Right atrium auricular region (tissue), 2 donors: ENCODE measurements around the gene TMEM154. TPM values are rescaled to one million over a fixed set of nuclear protein-coding genes. Genes with fewer than 3 reads are reported as not detected.

ENCODE experiments used
- DNase-seq: peaks from one replicate; pipeline ENCODE4 v3.0.0-alpha.2; 2019; ENCODE audit warnings: low spot score
- H3K27ac ChIP-seq, 2 donors: fragments of 200-600 bp; sonication (generic); 1 replicate in 1 of 2; 2 replicates in 1 of 2; pipeline ENCODE4 v1.5.1; 2016 to 2019
- H3K27me3 ChIP-seq, 2 donors: fragments of 200-600 bp; sonication (generic); one replicate each; pipeline versions ENCODE4 v1.5.1 to v1.6.0; 2017 to 2019
- H3K36me3 ChIP-seq: fragments of 200-600 bp; sonication (generic); one replicate; pipeline ENCODE4 v1.5.1; 2016
- H3K4me1 ChIP-seq, 2 donors: fragments of 200-600 bp; sonication (generic); one replicate each; pipeline versions ENCODE4 v1.5.1 to v1.6.0; 2017 to 2019
- H3K4me3 ChIP-seq, 2 donors: fragments of 200-600 bp; sonication (generic); 1 replicate in 1 of 2; 2 replicates in 1 of 2; pipeline ENCODE4 v1.5.1; 2017 to 2019; ENCODE audit warnings: mild to moderate bottlenecking in 1 of 2, moderate library complexity in 1 of 2
- H3K9me3 ChIP-seq, 2 donors: fragments of 200-600 bp; sonication (generic); one replicate each; pipeline ENCODE4 v1.5.1; 2019
- total RNA-seq, 2 donors: library from RNA; depleted of rRNA; stranded (reverse); fragments of >200 nt; gene quantifications; one replicate each; pipeline ENCODE4 v1.1.0, GENCODE V29; 2016
- TF ChIP-seq, protein P1 (sequence below), 2 donors: fragments of 200-600 bp; sonication (generic); IDR thresholded peaks; one replicate each; pipeline ENCODE4 v1.5.1; 2019; ENCODE audit warnings: antibody characterized with exemption in 2 of 2

TMEM154 gene
- total RNA-seq, 2 donors from 2014 or later, result 1.4 to 2.0 TPM

DNA sequence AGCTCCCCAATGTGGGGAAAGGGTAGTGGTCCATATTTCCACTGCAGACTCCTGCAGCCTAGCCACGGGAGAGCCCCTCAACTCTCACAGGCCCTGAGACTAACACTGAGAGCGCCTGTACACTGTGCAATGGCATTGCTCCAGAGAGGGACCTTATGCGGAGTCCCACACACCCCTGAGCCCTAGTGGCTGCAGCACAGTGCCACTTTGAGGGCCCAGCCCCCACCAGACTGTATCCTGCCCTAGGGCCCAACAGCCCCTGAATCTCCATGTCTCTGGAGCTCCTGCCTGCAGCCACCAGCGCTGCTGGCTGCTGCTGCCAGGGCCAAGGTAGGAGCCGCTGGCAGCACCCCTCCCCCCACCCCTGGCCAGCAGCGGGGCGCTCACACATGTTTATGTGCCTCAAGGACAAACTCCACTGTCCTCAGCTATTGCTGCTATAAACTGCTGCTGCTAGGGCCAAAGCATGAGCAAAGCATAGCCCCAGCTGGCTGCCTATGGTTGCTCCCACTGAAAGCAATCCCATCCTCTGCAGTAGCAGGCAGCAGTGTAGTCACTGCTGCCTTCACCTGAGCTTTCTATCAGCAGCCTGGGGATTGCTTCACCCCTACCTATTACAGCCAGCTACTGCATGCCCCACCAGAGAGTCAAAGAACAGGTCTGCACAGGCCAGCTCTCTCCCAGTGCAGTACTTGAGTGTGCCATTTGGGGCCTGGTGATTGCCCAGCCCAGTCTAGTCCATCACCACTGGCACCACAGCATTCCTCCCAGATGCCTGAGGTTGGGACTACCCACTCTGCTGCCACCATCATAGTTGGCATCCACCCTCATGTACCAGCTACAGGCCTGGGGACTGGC, 24.3 kb downstream of the TMEM154 start:
- Histone ChIP-seq H3K4me3 (no peak overlapping the region), H3K27me3 (no peaks in the 10 kb centered on the region), H3K9me3 (peaks cover 9 to 32% of the 10 kb centered on the region in 2 donors), H3K4me1 (no peaks in the 10 kb centered on the region), H3K27ac (no peak overlapping the region), H3K36me3 (no peaks in the 10 kb centered on the region)
- DNase-seq, result no peak
- TF ChIP-seq, protein P1, sequence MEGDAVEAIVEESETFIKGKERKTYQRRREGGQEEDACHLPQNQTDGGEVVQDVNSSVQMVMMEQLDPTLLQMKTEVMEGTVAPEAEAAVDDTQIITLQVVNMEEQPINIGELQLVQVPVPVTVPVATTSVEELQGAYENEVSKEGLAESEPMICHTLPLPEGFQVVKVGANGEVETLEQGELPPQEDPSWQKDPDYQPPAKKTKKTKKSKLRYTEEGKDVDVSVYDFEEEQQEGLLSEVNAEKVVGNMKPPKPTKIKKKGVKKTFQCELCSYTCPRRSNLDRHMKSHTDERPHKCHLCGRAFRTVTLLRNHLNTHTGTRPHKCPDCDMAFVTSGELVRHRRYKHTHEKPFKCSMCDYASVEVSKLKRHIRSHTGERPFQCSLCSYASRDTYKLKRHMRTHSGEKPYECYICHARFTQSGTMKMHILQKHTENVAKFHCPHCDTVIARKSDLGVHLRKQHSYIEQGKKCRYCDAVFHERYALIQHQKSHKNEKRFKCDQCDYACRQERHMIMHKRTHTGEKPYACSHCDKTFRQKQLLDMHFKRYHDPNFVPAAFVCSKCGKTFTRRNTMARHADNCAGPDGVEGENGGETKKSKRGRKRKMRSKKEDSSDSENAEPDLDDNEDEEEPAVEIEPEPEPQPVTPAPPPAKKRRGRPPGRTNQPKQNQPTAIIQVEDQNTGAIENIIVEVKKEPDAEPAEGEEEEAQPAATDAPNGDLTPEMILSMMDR (IDR thresholded peaks at IDR 0.05), result no peak

DNA sequence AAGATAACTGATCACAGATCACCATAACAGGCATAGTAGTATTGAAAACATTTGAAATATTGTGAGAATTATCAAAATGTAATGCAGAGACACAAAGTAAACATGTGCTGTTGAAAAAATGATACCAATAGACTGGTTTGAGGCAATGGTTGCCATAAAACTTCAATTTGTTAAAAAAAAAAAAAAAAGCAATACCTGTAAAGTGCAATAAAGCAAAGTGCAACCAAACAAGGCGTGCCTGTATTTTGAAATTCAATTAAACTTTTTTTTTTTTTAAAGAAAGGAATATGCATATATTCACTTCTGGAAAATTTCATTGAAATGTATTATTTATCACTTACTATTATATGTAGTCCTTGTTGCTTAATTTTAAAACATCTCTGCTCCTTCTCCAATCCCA, 27.7 kb downstream of the TMEM154 start:
- TF ChIP-seq, protein P1 (IDR thresholded peaks at IDR 0.05), result no peak

DNA sequence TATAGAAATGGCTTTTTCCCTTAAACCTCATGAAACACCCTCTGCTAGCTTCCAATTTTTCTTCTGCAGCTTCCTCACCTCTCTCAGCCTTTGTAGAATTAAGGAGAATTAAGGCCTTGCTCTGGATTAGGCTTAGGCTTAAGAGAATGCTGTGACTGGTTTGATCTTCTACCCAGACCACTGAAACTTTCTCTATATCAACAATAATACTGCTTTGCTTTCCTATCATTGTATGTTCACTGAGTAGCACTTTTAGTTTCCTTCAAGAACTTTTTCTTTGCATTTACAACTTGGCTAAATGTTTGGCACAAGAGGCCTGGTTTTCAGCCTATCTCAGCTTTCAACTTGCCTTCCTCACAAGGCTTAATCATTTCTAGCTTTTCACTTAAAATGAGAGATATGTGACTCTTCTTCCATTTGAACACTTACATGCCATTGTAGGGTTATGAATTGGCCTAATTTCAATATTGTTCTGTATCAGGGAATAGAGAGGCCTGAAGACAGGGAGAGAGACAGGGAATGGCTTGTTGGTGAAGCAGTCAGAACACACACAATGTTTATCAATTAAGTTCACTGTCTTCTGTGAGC, 28.2 kb downstream of the TMEM154 start:
- Histone ChIP-seq H3K27ac (no peak overlapping the region), H3K27me3 (no peaks in the 10 kb centered on the region), H3K4me1 (no peaks in the 10 kb centered on the region), H3K9me3 (peaks cover 0 to 2% of the 10 kb centered on the region in 2 donors), H3K36me3 (no peaks in the 10 kb centered on the region), H3K4me3 (no peak overlapping the region)
- TF ChIP-seq, protein P1 (IDR thresholded peaks at IDR 0.05), result no peak
- DNase-seq, result no peak

More for the DNA sequence above, 27.7 kb downstream of the TMEM154 start:
- no peaks in the 10 kb centered on the region for H3K27me3 ChIP-seq
- H3K36me3 ChIP-seq, result no peaks in the 10 kb centered on the region
- H3K4me1 ChIP-seq, result no peaks in the 10 kb centered on the region
- peaks cover 2 to 7% of the 10 kb centered on the region in 2 donors for H3K9me3 ChIP-seq
- DNase-seq, result no peak
- no peak overlapping the region for H3K4me3 ChIP-seq
- no peak overlapping the region for H3K27ac ChIP-seq

DNA sequence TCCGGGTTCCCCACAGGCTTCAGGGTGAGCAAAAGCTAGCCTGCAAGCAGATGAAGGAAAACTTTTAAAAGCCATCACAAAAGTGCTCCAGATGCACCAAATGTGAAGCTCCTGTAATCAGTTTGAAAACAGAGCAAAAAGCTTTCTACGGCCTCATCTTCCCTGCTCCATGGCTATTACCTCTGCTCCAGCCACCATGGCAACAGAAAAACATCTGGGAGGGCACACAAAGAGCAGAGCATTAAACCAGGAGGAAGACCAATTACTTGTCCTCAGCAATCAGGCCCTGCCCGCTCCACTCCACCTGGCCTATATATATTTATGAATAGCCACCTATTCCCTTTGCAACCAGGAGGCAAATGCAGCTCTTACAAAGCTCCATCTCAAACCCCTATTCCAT, 33.6 kb downstream of the TMEM154 start:
- no peaks in the 10 kb centered on the region for H3K27me3 ChIP-seq
- H3K36me3 ChIP-seq, result no peaks in the 10 kb centered on the region
- TF ChIP-seq, protein P1 (IDR thresholded peaks at IDR 0.05), result no peak
- H3K27ac ChIP-seq, result no peak overlapping the region
- peaks cover 0 to 8% of the 10 kb centered on the region in 2 donors for H3K4me1 ChIP-seq
- no peaks in the 10 kb centered on the region for H3K9me3 ChIP-seq
- no peak for DNase-seq
- no peak overlapping the region for H3K4me3 ChIP-seq

DNA sequence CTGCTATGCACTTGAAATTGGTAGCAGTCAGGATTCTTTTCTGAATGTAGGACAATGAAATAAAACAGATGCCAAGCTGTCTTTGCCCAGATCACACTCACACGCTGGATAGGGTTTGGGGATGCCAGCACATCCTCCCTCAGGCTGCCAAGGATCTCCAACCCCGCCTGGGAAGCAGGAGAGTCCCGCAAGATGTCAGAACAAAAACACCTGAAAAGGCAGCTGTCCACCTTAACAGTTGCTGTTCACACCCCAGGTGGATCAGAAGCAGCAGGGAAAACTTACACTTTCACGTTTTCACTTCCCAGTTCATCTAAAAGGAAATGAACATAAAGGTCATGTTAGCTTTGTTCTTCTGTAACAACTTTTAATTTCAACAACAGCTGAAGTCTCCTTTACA, 35.7 kb downstream of the TMEM154 start:
- no peak for DNase-seq
- Histone ChIP-seq H3K4me1 (peaks cover 0 to 8% of the 10 kb centered on the region in 2 donors), H3K9me3 (no peaks in the 10 kb centered on the region), H3K27me3 (no peaks in the 10 kb centered on the region), H3K27ac (no peak overlapping the region), H3K36me3 (no peaks in the 10 kb centered on the region), H3K4me3 (no peak overlapping the region)
- TF ChIP-seq, protein P1 (IDR thresholded peaks at IDR 0.05), result no peak
